GM21367 (cell line): ENCODE measurements around the gene TMEM63B.

Source experiments
- ATAC-seq: cut with Tn5 transposase; IDR thresholded peaks from one replicate; pipeline ENCODE4 v1.9.1; 2021; ENCODE audit not compliant: unreplicated experiment

Gene TMEM63B

DNA sequence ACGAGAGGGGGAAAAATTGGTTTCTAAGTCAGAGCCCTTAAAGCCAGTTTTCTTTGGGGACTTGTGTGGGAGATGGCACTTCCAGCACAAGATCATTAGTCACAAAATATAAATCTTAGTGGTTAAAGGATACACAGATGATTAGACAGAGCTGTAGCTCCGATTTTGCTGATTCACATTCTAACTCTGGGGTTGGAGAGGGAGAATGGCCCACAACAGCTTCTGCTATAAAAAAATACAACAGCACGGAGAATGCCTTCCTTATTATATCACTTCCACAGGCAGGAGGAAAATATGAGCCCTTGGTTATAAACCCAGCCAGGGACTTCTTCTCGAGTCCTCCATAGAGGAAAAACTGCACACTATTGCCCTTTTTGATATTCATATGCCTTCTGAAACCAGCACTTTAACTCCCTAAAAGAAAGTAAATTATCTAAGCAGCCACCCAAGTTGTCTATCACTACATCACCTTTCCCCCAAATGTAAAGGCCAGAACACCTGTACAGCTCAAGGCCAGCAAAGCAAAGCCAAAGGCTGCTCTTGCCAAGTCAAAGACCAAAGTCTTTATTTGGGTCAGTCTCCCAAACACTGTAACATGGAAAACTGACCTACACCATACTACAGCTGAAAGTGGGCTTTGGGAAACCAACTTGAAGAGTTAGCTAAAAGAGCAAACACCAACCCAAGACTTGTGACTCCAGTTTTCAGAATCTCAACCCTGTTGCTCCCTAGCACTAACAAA is 10.5 kb upstream of the TMEM63B start:
- no peak for ATAC-seq

DNA sequence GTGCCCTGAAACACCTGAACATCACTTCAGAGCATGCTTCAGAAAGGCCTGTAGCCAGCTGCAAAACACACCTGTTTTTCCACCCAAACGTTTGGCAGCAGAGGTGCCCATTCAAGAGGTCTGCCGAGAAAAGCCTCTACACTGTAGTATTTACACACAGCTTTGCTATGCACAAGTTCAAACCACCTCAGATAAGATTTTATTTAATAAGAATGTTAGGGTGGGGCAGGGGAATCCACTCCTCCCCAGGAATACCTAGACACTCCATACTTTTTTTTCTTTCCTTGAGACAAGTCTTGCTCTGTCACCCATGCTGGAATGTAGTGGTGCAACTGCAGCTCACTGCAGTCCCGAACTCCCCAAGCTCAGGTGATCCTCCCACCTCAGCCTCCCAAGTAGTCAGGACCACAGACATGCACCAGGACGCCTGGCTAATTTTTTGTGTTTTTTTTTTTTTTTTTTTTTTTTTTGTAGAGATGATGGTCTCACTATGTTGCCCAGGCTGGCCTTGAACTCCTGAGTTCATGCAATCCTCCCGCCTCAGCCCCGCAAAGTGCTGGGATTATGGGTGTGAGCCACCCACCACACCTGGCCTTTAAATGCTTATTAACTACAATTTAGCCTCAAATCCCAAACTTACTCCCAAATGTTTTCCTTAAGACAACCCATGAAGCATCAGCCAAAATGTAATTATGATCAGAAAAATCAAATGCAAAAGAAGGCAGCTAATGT is 9.8 kb upstream of the TMEM63B start:
- ATAC-seq: no peak

DNA sequence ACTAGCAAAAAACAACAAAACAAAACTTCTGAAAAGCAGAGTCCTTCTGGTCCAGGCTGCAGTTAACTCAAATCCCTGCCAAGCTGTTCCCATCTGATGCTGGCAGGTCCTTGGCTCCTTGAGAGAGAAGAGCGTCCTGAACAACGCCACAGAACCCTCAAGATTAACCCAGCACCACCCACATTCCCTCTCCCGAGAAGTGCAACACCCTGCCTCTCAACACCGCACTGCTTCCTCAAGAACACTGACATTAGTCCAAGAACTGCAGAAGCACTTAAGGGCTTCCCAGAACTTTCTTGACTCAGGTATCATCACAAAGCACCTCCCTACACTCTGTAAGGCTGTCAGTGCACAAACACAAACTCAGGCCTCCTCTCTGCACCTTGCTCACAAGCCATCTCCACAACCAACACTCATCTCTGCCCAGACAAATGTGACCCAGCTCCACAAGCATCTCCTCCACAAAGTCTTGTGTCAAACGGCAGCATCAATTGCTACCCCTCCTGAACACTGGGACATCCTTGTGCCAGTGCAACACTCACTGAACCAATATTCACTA is 7.6 kb upstream of the TMEM63B start:
- no peak for ATAC-seq

DNA sequence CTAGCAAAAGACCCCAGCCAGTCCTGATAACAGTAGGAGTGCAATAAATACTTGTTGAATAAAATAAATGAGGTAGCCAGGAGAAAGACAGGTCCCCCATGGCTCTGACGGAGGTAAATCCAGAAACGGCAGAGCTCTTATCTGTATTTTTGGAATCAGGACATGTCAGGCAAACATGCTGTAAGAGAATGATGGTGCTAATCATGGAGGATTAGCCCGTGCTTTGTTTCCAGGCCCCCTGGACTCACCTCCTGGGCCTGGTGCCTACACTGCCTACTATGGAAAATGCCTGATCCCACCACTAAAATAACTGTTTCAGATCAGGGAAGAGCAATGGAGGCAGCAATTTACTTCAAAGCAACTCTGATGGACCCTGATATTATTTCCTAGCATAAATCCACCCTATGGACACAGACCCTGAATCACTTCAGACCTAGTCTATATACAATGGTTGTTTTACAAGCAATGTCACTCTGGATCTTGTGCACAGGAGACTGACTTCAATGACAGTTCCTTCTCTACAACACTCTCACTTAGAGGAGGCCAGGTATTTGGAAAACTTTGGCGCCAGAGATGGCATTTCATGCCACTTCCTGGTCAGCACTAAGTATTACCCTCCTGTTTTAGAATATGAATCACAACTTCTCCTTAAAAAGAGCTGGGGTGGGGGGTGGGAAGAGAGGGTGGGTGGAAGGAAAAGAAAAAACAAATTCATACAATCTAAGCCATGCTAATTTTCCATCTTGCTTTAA is 6.5 kb upstream of the TMEM63B start:
- no peak for ATAC-seq

DNA sequence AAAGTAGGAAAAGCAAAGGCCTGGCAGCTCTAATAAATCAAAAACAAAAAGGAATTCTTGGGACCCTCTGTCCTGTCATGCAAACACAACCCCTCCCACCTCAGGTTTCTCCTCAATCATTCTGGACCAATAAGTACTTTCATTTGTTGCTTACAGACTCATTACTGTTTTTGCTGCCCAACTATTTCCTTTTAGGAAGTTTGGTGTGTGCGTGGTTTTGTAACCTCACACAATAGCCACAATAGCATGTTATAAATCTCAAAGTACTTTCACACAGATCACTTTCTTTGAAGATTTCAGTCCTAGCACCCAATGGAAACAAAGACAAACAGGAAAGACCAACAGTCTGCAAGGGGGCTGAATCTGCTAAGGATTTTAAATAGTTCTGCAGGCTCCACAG is 4.6 kb upstream of the TMEM63B start:
- no peak for ATAC-seq

DNA sequence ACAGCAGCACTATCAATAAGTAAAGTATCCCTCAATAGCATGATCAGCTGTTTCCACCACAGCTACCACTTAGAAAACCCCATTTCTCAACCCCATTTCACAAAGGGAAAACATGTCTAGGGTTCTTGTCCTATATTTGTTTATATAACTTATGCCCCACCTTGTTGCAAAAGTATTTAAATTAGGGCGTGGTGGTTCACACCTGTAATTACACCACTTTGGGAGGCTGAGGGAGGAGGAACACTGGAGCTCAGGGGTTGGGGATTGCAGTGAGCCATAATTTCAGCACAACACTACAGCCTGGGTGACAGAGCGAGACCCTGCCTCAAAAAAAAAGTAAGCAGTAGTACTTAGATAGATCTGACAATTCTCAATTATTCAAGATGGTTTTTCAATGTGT is 3.8 kb upstream of the TMEM63B start:
- ATAC-seq: no peak

DNA sequence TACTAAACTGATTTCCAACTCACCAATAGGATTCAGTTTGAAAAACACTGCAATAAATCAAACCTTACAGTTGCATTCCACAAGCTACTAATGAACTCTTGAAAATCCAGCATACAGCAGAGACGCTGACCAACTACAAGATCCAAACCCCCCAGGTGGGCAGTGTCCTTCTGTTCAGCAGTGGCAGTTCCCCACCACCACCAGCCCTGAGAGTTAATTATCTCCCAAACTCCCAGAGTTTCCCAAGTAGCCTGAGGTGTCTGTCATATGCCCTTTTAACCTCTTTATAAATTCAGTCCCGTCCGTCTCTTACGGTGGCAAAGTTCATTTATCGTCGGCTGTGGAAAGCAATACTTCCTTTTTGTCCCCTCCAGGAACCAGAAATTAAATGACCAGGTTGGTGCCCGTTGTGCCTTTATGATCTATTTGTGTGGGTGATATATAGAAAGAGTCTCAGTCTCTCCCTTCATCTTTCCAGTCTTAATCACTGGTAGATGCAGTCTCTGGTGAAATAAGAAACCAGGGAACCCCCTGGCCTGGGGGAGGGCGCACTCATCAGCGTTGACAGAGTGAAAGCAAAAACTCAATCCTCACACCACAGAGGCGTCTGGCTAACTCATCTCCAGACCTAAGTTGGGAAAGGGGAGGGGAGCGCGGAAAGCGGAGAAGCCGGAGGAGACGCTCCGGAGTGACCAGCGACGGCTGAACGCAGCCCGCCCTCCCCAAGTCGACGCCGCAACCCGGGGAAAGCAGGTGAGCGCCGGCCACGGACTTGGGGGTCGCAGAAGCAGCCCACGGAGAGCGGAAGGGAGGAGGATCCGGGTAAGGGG is 819 bp upstream of the TMEM63B start:
- ATAC-seq: peak; percentile 36

DNA sequence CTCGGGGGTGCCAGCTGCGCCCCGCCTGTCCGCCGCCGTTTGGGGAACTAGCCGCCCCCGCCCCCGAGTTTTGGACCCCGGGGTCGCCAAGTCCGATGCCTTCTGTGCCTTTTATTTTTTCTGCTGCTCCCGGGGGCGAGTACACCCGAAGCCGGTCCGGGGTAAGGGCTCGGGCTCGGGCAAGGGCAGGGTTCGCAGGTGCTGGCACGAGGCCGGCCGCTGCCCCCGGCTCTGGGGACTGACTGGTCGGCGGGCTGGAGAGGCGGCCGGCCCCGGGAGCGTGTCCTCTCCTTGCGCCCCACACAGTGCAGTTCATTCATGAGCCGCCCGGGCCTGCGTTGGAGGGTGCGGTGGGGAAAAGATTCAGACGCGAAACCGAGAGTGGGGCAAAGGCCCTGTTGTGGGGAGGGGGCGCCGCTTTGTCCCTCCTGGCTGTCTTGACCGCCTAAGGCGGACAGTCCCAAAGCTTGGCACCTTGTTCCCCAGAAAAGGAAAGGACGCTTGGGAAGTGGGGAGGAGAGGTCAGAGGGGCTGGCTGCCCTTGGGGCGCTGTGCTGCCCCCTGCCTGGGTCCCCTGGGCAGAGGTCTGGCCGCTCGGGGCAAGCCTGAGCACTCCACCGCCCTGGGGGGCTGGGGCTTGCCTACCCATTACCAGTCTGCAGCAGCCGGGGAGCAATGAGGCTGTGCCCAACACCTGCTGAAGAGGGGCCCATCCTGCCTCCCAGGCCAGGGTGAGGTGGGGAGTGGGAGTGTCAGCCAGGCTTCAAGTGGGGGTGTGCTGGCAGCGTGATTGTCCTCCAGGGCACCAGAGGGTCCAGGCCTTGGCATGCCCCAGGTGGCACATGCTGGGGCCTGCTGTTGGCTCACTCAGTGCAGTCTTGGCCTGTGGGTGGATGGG is 915 bp downstream of the TMEM63B start:
- ATAC-seq: no peak

DNA sequence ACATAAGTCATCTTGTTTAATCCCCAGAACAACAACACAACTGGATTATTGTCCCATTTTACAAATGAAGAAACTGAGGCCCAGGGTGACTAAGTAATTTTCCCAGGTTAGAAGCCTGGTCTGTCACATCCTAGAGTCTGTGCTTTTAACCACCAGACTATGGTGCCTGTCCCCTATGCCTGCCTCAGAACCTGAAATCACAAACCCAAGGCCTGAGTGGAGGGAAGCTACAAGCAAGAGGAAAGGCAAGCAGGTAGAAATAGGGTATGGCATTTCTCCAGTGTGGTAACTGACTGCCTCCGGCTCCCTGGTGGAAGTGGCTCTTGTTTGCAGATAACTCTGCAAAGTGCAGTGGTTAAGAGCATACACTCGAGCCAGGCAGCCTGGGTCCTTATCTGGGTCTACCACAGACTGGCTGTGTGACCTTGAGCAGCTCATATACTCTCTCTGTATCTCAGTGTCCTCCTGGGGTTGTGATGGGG is 2.5 kb downstream of the TMEM63B start:
- ATAC-seq: no peak

DNA sequence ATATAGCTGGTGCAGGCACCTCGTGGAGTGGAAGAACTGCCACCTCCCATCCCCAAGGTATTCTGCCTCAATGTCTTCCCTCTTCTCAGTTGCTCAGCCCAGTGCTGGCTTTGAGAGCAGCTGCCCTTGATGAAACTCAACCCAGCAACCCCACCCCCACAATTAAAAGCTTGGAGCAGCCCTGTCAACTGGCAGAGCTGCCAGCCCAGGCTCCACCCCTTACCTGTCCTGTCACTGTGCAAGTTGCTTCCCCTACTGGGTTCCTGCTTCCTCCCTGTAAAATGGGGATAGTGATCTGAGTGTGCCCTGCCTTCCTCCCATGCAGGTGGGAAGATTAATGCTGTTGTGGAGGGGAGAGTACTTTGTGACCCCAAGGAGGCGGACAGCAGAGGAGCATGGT is 4.5 kb downstream of the TMEM63B start:
- ATAC-seq: no peak

DNA sequence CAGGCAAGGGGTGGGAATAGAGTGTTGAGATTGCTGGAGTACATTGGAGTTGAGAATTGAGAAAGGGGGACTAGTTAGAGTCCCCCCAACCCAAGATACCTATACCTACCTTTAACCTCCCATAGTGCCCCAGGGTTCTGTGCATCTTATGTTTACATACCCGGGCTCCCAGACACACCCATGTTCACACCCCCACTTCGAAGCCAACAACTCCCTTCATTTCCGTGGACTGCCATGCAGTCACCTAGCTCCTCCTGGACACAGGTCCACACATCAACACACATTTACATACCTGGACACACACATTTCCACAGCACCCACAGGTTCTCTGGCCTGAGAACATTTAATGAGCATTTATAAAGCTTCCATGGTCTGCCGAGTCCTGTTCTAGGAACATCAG is 5.1 kb downstream of the TMEM63B start:
- no peak for ATAC-seq

DNA sequence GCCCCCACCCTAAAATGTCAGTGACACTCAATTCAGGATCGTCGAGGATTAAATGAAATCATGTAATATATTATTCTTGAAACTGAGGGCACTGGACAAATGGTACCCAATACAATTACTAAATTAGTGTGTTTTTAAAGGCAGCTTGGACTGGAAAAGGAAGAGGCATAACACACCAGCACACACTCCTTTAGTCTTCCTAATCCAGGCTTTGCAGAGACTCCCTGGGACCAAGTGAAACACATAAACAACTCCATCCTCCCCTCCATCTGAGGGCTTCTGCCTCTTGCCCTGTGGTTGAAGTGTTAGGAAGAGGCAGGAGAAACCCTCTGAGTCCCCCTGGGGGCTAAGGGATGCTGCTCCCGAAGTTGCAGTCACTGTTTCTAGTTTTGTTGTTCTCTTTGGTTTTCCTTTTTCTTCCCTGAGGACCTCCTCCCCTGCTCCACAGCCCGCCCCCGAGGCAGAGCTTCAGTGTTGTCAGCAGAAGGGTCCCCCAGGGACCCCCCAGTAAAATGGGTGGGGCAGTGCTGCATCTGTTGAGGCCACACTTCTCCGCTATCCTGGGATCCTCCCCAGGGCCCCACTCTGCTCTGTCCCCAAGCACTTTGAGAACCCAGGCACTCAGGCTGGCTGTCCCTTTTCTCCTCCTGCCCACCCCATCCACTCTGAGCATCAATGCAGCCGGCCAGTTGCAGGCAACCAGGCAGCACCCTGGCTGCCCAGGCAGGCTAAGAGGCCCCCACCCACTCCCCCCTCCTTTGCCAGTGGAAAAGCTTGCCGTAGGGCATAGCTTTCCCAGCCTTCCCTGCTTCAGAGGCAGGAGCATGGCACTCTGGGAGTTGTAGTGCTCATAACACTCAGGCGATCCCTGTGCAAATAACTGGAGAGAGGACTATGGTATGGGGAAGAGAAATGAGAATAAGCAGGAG is 5.9 kb downstream of the TMEM63B start:
- no peak for ATAC-seq

DNA sequence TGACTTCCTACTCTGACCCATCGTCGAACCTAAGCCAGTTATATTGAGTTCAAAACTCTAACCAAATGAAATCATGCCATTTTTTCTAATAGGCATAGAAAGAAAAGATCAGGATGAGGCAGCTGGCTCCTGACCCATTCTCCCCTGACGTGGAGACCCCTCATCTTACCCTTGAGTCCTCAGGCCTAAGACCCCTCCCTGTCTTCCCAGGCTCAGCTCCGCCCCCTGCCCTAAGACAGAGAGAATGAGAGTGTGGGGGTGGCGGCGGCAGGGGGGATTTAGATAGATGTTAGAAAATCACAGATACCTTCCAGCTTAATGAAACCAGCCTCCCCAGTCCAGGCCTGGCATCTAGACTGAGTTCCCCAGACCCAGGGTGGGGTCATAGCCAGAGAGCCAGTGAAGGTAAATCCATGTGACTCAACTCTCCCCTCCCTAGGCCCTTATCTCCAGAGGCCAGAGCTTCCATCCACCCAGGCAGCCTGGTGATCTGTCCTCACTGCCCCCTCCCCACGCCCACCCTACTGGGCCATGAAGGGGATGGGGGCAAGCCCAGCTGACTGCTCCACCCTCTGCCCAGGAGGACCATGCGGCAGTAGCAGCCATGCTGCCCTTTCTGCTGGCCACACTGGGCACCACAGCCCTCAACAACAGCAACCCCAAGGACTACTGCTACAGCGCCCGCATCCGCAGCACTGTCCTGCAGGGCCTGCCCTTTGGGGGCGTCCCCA is 6.8 kb downstream of the TMEM63B start:
- no peak for ATAC-seq

DNA sequence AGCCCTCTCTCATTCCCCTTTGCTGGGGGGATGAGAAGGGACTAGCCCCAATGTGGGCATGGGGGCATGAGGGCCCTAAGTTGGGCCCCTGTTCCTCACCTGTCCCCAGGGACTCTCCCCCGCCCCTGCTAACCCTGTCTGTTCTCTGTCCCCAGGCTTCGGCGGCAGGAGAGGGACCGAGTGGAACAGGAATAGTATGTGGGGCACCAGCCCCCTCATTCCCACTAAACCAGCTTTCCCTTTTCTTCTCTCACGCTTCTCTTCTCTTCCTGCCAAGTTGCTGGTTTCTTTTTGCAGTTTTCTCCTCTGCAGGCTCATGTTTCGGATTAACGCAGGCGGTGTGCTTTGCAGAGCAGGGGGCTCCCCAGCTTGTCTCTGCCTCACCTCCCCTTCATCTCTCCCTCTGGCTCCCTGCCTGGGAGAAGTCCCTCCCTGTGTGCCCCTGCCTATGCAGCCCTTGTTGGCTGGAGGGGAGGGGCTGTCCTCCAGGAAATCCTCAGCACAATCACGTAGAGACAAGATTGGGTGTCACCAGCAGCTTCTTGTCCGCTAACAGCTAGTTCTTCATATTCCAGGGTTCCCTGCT is 7.9 kb downstream of the TMEM63B start:
- no peak for ATAC-seq

DNA sequence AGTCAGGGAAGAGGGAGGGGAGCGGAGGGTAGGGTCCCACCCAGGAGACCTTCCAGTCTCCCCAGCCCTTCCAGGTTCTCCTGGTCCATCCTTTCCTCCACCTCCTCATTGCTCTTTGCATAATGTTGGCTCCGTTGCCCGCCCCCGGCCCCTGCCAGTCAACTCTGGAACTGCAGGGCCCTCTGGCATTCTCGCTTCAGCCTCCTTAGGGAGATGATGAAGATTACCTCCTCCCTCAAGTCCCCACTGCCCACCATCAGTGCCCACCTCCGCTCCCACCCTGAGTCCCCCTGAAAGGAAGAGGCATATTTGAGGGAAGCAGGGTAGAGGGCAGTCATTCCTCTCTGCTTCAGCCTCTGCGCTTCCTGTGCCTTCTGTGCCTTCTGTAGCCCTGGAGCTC is 8.5 kb downstream of the TMEM63B start:
- ATAC-seq: no peak

DNA sequence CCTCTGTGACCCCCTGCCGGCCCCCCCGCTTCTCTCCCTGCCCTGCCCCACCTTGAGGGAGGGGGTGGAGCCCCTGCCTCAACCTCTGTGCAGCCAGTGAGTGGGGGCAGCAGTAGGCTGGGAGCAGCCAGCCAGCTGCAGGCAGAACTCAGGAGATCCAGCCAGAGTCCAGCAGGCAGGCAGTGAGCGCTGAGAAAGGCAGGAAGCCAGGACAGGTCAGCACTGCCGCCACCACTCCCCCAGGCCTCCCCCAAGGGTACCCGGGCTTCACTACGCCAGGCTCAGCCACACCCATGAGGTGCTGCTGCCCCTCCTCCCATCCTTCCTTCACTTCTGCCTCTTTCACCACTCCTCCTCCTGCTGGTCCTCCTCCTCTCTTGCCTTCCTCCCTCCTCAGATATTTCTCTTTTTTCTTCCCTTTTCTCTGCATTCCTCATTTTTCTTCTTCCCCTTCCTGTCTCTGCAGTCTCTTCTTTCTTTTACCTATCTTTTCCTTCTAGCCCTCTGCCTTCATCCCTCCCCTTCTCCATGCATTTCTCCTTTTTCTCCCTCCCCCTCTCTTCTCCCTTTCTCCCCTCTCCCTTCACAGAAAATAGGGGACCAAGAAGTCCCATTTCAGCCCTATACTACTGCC is 11.5 kb downstream of the TMEM63B start:
- no peak for ATAC-seq

DNA sequence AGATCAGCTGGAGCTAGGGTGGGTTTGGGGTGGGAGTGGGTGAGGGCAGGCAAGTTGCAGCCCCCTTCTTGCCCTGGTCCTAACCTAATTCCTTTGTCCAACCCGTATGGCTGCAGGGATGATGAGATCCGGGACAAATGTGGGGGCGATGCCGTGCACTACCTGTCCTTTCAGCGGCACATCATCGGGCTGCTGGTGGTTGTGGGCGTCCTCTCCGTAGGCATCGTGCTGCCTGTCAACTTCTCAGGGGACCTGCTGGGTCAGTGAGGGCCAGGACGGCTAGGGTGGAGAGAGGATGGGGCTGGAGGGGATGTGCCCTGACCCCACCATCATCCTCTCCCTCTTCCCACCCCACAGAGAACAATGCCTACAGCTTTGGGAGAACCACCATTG is 12.0 kb downstream of the TMEM63B start:
- ATAC-seq: no peak
